ENCODE results near the gene ODAPH.

Gene ODAPH

GRCh38 chr4:75525086-75525485 is 30.8 kb upstream of the ODAPH start:
- TF ChIP-seq RAD21 (IDR thresholded peaks at IDR 0.05; ENCODE audit: low read depth) (no peak), CEBPB (IDR thresholded peaks at IDR 0.05) (no peak), TAF1 (IDR thresholded peaks at IDR 0.05; ENCODE audit: low read depth) (no peak), ZBTB7A (IDR thresholded peaks at IDR 0.05; ENCODE audit: low read depth) (no peak), FOXM1 (IDR thresholded peaks at IDR 0.05; ENCODE audit: borderline replicate concordance, low read depth) (no peak), CREB1 (IDR thresholded peaks at IDR 0.05; ENCODE audit: low read depth) (no peak), EGR1 (IDR thresholded peaks at IDR 0.05) (no peak), EP300 (IDR thresholded peaks at IDR 0.05; ENCODE audit: borderline replicate concordance) (no peak), REST (IDR thresholded peaks at IDR 0.05; ENCODE audit: low read depth) (no peak), TCF12 (IDR thresholded peaks at IDR 0.05; ENCODE audit: low read depth) (no peak), USF1 (IDR thresholded peaks at IDR 0.05) (no peak), TEAD4 (IDR thresholded peaks at IDR 0.05) (no peak)

GRCh38 chr4:75525910-75526309 is 30.0 kb upstream of the ODAPH start:
- TF ChIP-seq REST (IDR thresholded peaks at IDR 0.05; ENCODE audit: low read depth) (no peak), FOXM1 (IDR thresholded peaks at IDR 0.05; ENCODE audit: borderline replicate concordance, low read depth) (no peak), CEBPB (IDR thresholded peaks at IDR 0.05) (no peak), USF1 (IDR thresholded peaks at IDR 0.05) (no peak), TCF12 (IDR thresholded peaks at IDR 0.05; ENCODE audit: low read depth) (no peak), RAD21 (IDR thresholded peaks at IDR 0.05; ENCODE audit: low read depth) (no peak), EGR1 (IDR thresholded peaks at IDR 0.05) (no peak), CREB1 (IDR thresholded peaks at IDR 0.05; ENCODE audit: low read depth) (no peak), MAX (IDR thresholded peaks at IDR 0.05) (no peak), TAF1 (IDR thresholded peaks at IDR 0.05; ENCODE audit: low read depth) (no peak), YY1 (IDR thresholded peaks at IDR 0.05; ENCODE audit: low read depth) (no peak), TEAD4 (IDR thresholded peaks at IDR 0.05) (no peak), ZBTB7A (IDR thresholded peaks at IDR 0.05; ENCODE audit: low read depth) (no peak), NFIC (IDR thresholded peaks at IDR 0.05) (no peak), EP300 (IDR thresholded peaks at IDR 0.05; ENCODE audit: borderline replicate concordance) (no peak)

GRCh38 chr4:75527482-75527881 is 28.4 kb upstream of the ODAPH start:
- TF ChIP-seq FOXM1 (IDR thresholded peaks at IDR 0.05; ENCODE audit: borderline replicate concordance, low read depth) (no peak), EP300 (IDR thresholded peaks at IDR 0.05; ENCODE audit: borderline replicate concordance) (no peak), TCF12 (IDR thresholded peaks at IDR 0.05; ENCODE audit: low read depth) (no peak), TAF1 (IDR thresholded peaks at IDR 0.05; ENCODE audit: low read depth) (no peak), CREB1 (IDR thresholded peaks at IDR 0.05; ENCODE audit: low read depth) (no peak), CEBPB (IDR thresholded peaks at IDR 0.05) (no peak), RAD21 (IDR thresholded peaks at IDR 0.05; ENCODE audit: low read depth) (no peak), USF1 (IDR thresholded peaks at IDR 0.05) (no peak), MAX (IDR thresholded peaks at IDR 0.05) (no peak), NFIC (IDR thresholded peaks at IDR 0.05) (no peak), REST (IDR thresholded peaks at IDR 0.05; ENCODE audit: low read depth) (no peak), YY1 (IDR thresholded peaks at IDR 0.05; ENCODE audit: low read depth) (no peak), EGR1 (IDR thresholded peaks at IDR 0.05) (no peak), ZBTB7A (IDR thresholded peaks at IDR 0.05; ENCODE audit: low read depth) (no peak), TEAD4 (IDR thresholded peaks at IDR 0.05) (no peak)

Data from Ishikawa (cell line).